PC-3 (cell line): ENCODE measurements around the gene ACER3.

Source experiments
- CTCF ChIP-seq: fragments of 300-600 bp; sonication (generic); conservative IDR thresholded peaks from 2 replicates; pipeline ENCODE4 v1.5.1; 2017; ENCODE audit warnings: antibody characterized with exemption, low read depth, mild to moderate bottlenecking, low read length
- EZH2phosphoT487 ChIP-seq: fragments of 300-600 bp; sonication (generic); IDR thresholded peaks from 2 replicates; pipeline ENCODE4 v1.6.1; 2018; ENCODE audit warnings: mild to moderate bottlenecking, antibody characterized with exemption, low read length, borderline replicate concordance

- TF ChIP-seq CTCF: no peak
- TF ChIP-seq EZH2phosphoT487: no peak
These were observed 134.4 kb downstream of the ACER3 start for GRCh38 chr11:76995081-76995576.
